ENCODE measurements around the gene SETBP1.

The SETBP1 gene

GRCh38 chr18:44830581-44830980 lies 149.9 kb downstream of the SETBP1 start:
- Histone ChIP-seq H3K9me3 (replicated peaks in 1 of 11) (peaks cover 0 to 10% (median 0%) of the 10 kb centered on the region in 11 experiments; a peak in 2 of 22 replicates), H3K9ac (no peak overlapping the region), H3K4me1 (peaks cover 27 to 45% (median 41%) of the 10 kb centered on the region in 10 experiments), H3K27me3 (no peaks in the 10 kb centered on the region), H3K27ac (no peak overlapping the region), H3K36me3 (no peaks in the 10 kb centered on the region), H4K20me1 (no peaks in the 10 kb centered on the region), H3K4me3 (no peak overlapping the region), H3K4me2 (peak overlapping the region in 9 of 11 experiments; percentile 11 to 65 (median 56); a peak in 16 of 22 replicates)
- no peak for TF ChIP-seq Cebpa-rat (IDR thresholded peaks at IDR 0.05)

- Histone ChIP-seq H4K20me1 (no peaks in the 10 kb centered on the region), H3K27ac (no peak overlapping the region), H3K4me2 (no peak overlapping the region), H3K9me3 (replicated peaks in 1 of 11) (peaks cover 0 to 3% (median 0%) of the 10 kb centered on the region in 11 experiments; a peak in 1 of 22 replicates), H3K36me3 (no peaks in the 10 kb centered on the region), H3K4me3 (no peak overlapping the region), H3K27me3 (no peaks in the 10 kb centered on the region; a peak in 1 of 22 replicates), H3K4me1 (peaks cover 8 to 35% (median 31%) of the 10 kb centered on the region in 10 experiments), H3K9ac (no peak overlapping the region)
- TF ChIP-seq Cebpa-rat (IDR thresholded peaks at IDR 0.05) = no peak
Measured at GRCh38 chr18:44833786-44834185, 153.1 kb downstream of the SETBP1 start.

GRCh38 chr18:44834867-44835469 lies 154.3 kb downstream of the SETBP1 start:
- H3K27ac ChIP-seq = no peak overlapping the region
- no peak overlapping the region for H3K4me3 ChIP-seq
- no peak overlapping the region for H3K4me2 ChIP-seq
- H3K4me1 ChIP-seq = peaks cover 19 to 44% (median 39%) of the 10 kb centered on the region in 10 experiments
- no peak overlapping the region for H3K9ac ChIP-seq
- H3K9me3 ChIP-seq (replicated peaks in 1 of 11) = peaks cover 0 to 3% (median 0%) of the 10 kb centered on the region in 11 experiments; a peak in 1 of 22 replicates
- H4K20me1 ChIP-seq = peaks cover 0 to 6% (median 0%) of the 10 kb centered on the region in 11 experiments; a peak in 2 of 22 replicates
- peaks cover 0 to 4% (median 0%) of the 10 kb centered on the region in 11 experiments; a peak in 2 of 22 replicates for H3K27me3 ChIP-seq
- no peaks in the 10 kb centered on the region for H3K36me3 ChIP-seq
- no peak for TF ChIP-seq Cebpa-rat (IDR thresholded peaks at IDR 0.05)

GRCh38 chr18:44835703-44836102 lies 155.0 kb downstream of the SETBP1 start:
- Histone ChIP-seq H3K27me3 (peaks cover 0 to 9% (median 0%) of the 10 kb centered on the region in 11 experiments; a peak in 2 of 22 replicates), H3K27ac (no peak overlapping the region), H3K9ac (no peak overlapping the region), H4K20me1 (peaks cover 0 to 6% (median 0%) of the 10 kb centered on the region in 11 experiments; a peak in 2 of 22 replicates), H3K9me3 (replicated peaks in 1 of 11) (peaks cover 0 to 3% (median 0%) of the 10 kb centered on the region in 11 experiments; a peak in 1 of 22 replicates), H3K4me3 (no peak overlapping the region), H3K4me2 (no peak overlapping the region), H3K4me1 (peaks cover 24 to 41% (median 37%) of the 10 kb centered on the region in 10 experiments), H3K36me3 (no peaks in the 10 kb centered on the region)
- no peak for TF ChIP-seq Cebpa-rat (IDR thresholded peaks at IDR 0.05)

GRCh38 chr18:44836263-44836662 lies 155.6 kb downstream of the SETBP1 start:
- no peak overlapping the region for H3K9ac ChIP-seq
- H3K27me3 ChIP-seq = peaks cover 0 to 9% (median 0%) of the 10 kb centered on the region in 11 experiments; a peak in 2 of 22 replicates
- H3K36me3 ChIP-seq = no peaks in the 10 kb centered on the region
- H3K27ac ChIP-seq = no peak overlapping the region
- no peak overlapping the region for H3K4me3 ChIP-seq
- no peak overlapping the region for H3K4me2 ChIP-seq
- peaks cover 0 to 6% (median 0%) of the 10 kb centered on the region in 11 experiments; a peak in 2 of 22 replicates for H4K20me1 ChIP-seq
- TF ChIP-seq Cebpa-rat (IDR thresholded peaks at IDR 0.05) = no peak
- H3K9me3 ChIP-seq (replicated peaks in 1 of 11) = peaks cover 0 to 4% (median 0%) of the 10 kb centered on the region in 11 experiments; a peak in 2 of 22 replicates
- H3K4me1 ChIP-seq = peaks cover 24 to 36% (median 35%) of the 10 kb centered on the region in 10 experiments

GRCh38 chr18:44837482-44838180 lies 156.9 kb downstream of the SETBP1 start:
- H4K20me1 ChIP-seq = peaks cover 0 to 6% (median 0%) of the 10 kb centered on the region in 11 experiments; a peak in 2 of 22 replicates
- no peak for TF ChIP-seq Cebpa-rat (IDR thresholded peaks at IDR 0.05)
- H3K4me2 ChIP-seq = peak overlapping the region in 9 of 11 experiments; percentile 70 to 88 (median 81); a peak in 17 of 22 replicates
- H3K27ac ChIP-seq = peak overlapping the region in 5 of 11 experiments; percentile 75 to 88 (median 81); a peak in 7 of 22 replicates
- peaks cover 36 to 49% (median 46%) of the 10 kb centered on the region in 10 experiments for H3K4me1 ChIP-seq
- peaks cover 0 to 8% (median 0%) of the 10 kb centered on the region in 11 experiments; a peak in 3 of 22 replicates for H3K9me3 ChIP-seq (replicated peaks in 1 of 11)
- H3K36me3 ChIP-seq = no peaks in the 10 kb centered on the region
- H3K27me3 ChIP-seq = peaks cover 0 to 9% (median 0%) of the 10 kb centered on the region in 11 experiments; a peak in 2 of 22 replicates
- no peak overlapping the region for H3K4me3 ChIP-seq
- H3K9ac ChIP-seq = no peak overlapping the region

- Histone ChIP-seq H3K27me3 (peaks cover 0 to 9% (median 0%) of the 10 kb centered on the region in 11 experiments; a peak in 2 of 22 replicates), H4K20me1 (peaks cover 0 to 6% (median 0%) of the 10 kb centered on the region in 11 experiments; a peak in 2 of 22 replicates), H3K4me3 (peak overlapping the region in 1 of 10 experiments; percentile 18; a peak in 1 of 20 replicates), H3K4me1 (peaks cover 43 to 52% (median 48%) of the 10 kb centered on the region in 10 experiments), H3K9ac (peak overlapping the region in 9 of 11 experiments; percentile 29 to 76 (median 59); a peak in 14 of 22 replicates), H3K4me2 (peak overlapping the region; percentile 70 to 88 (median 81)), H3K27ac (peak overlapping the region in 9 of 11 experiments; percentile 64 to 88 (median 77); a peak in 18 of 22 replicates), H3K36me3 (no peaks in the 10 kb centered on the region), H3K9me3 (replicated peaks in 1 of 11) (peaks cover 0 to 19% (median 0%) of the 10 kb centered on the region in 11 experiments; a peak in 9 of 22 replicates)
- no peak for TF ChIP-seq Cebpa-rat (IDR thresholded peaks at IDR 0.05)
Measured at GRCh38 chr18:44838971-44839666, 158.4 kb downstream of the SETBP1 start.

- H3K9me3 ChIP-seq (replicated peaks in 1 of 11) = peaks cover 0 to 30% (median 8%) of the 10 kb centered on the region in 11 experiments; a peak in 17 of 22 replicates
- H3K27me3 ChIP-seq = peaks cover 0 to 9% (median 0%) of the 10 kb centered on the region in 11 experiments; a peak in 2 of 22 replicates
- H3K36me3 ChIP-seq = no peaks in the 10 kb centered on the region
- H4K20me1 ChIP-seq = peaks cover 0 to 6% (median 0%) of the 10 kb centered on the region in 11 experiments; a peak in 2 of 22 replicates
- no peak for TF ChIP-seq Cebpa-rat (IDR thresholded peaks at IDR 0.05)
- H3K4me2 ChIP-seq = peak overlapping the region; percentile 70 to 88 (median 81); a peak in 21 of 22 replicates
- H3K9ac ChIP-seq = no peak overlapping the region
- H3K4me1 ChIP-seq = peaks cover 43 to 52% (median 51%) of the 10 kb centered on the region in 10 experiments
- H3K27ac ChIP-seq = peak overlapping the region in 5 of 11 experiments; percentile 22 to 88 (median 81); a peak in 7 of 22 replicates
- H3K4me3 ChIP-seq = no peak overlapping the region
Measured at GRCh38 chr18:44840058-44840790, 159.5 kb downstream of the SETBP1 start.
